GM23338 (cell line): ENCODE data around the gene PTCD3. TPM values are rescaled to one million over a fixed set of nuclear protein-coding genes. Genes with fewer than 3 reads are reported as not detected.

ENCODE experiments used
- ATAC-seq: fragments of 200-7000 bp; cut with Tn5 transposase; 3 replicates; pipeline ENCODE4 v1.9.1; 2020
- DNase-seq: peaks from one replicate; pipeline ENCODE4 v3.0.0-alpha.2; 2015; ENCODE audit warnings: low spot score
- H2AFZ ChIP-seq: fragments of 200-600 bp; sonication (generic); 2 replicates; pipeline ENCODE4 v1.8.0; 2016; ENCODE audit warnings: antibody characterized with exemption, mild to moderate bottlenecking, moderate library complexity
- H3F3A ChIP-seq: fragments of 200-600 bp; sonication (generic); replicated peaks from 2 replicates; pipeline ENCODE4 v1.8.0; 2017; ENCODE audit warnings: antibody characterized with exemption, mixed run types, low read depth
- H3K27ac ChIP-seq: fragments of 200-600 bp; sonication (generic); 2 replicates; pipeline ENCODE4 v1.6.1; 2016; ENCODE audit warnings: low read depth
- H3K27me3 ChIP-seq: fragments of 200-600 bp; sonication (generic); 2 replicates; pipeline ENCODE4 v1.8.0; 2016; ENCODE audit warnings: mild to moderate bottlenecking, mixed run types, moderate library complexity; ENCODE audit not compliant: insufficient read depth
- H3K36me3 ChIP-seq: fragments of 200-600 bp; sonication (generic); 2 replicates; pipeline ENCODE4 v1.8.0; 2016; ENCODE audit warnings: mild to moderate bottlenecking; ENCODE audit not compliant: insufficient read depth
- H3K4me1 ChIP-seq: fragments of 200-600 bp; sonication (generic); 2 replicates; pipeline ENCODE4 v1.8.0; 2016; ENCODE audit warnings: mild to moderate bottlenecking, moderate library complexity; ENCODE audit not compliant: insufficient read depth
- H3K4me2 ChIP-seq: fragments of 200-600 bp; sonication (generic); 2 replicates; pipeline ENCODE4 v1.7.1; 2017; ENCODE audit warnings: mixed run types
- H3K4me3 ChIP-seq: fragments of 200-600 bp; sonication (generic); 2 replicates; pipeline ENCODE4 v1.6.1; 2016; ENCODE audit warnings: mixed run types
- H3K79me2 ChIP-seq: fragments of 200-600 bp; sonication (generic); replicated peaks from 2 replicates; pipeline ENCODE4 v1.8.0; 2017; ENCODE audit warnings: mild to moderate bottlenecking; ENCODE audit not compliant: insufficient read depth
- H3K9me2 ChIP-seq: fragments of 200-600 bp; sonication (generic); 2 replicates; pipeline ENCODE4 v1.8.0; 2017; ENCODE audit not compliant: insufficient read depth
- H4K20me1 ChIP-seq: fragments of 200-600 bp; sonication (generic); replicated peaks from 2 replicates; pipeline ENCODE4 v1.8.0; 2017; ENCODE audit warnings: mild to moderate bottlenecking; ENCODE audit not compliant: insufficient read depth
- H3K27ac Mint-ChIP-seq: 2 replicates; pipeline ENCODE4 v1.8.0; 2020; ENCODE audit warnings: inconsistent platforms, mild to moderate bottlenecking, moderate library complexity, mixed read lengths
- H3K27me3 Mint-ChIP-seq: 3 replicates; pipeline ENCODE4 v1.8.0; 2022; ENCODE audit warnings: low read depth, mild to moderate bottlenecking, moderate library complexity, mixed read lengths, inconsistent platforms; ENCODE audit not compliant: insufficient read depth, poor library complexity
- H3K36me3 Mint-ChIP-seq: 3 replicates; pipeline ENCODE4 v1.8.0; 2021; ENCODE audit warnings: low read depth, mild to moderate bottlenecking, inconsistent platforms, moderate library complexity, mixed read lengths
- H3K4me1 Mint-ChIP-seq: 3 replicates; pipeline ENCODE4 v1.8.0; 2020; ENCODE audit warnings: mild to moderate bottlenecking, inconsistent platforms, mixed read lengths
- H3K4me3 Mint-ChIP-seq: 3 replicates; pipeline ENCODE4 v1.8.0; 2021; ENCODE audit warnings: moderate library complexity, mild to moderate bottlenecking, inconsistent platforms, mixed read lengths
- H3K9me3 Mint-ChIP-seq: 3 replicates; pipeline ENCODE4 v1.8.0; 2020; ENCODE audit warnings: moderate library complexity, mild to moderate bottlenecking, inconsistent platforms, mixed read lengths
- EZH2phosphoT487 ChIP-seq: fragments of 200-600 bp; sonication (generic); IDR thresholded peaks from one replicate; pipeline ENCODE4 v1.8.1; 2018; ENCODE audit warnings: antibody characterized with exemption; ENCODE audit not compliant: unreplicated experiment
- JUNB ChIP-seq: IDR thresholded peaks from one replicate; pipeline ENCODE4 v1.6.1; 2016; ENCODE audit warnings: antibody characterized with exemption; ENCODE audit not compliant: unreplicated experiment
- NANOG ChIP-seq: IDR thresholded peaks from 2 replicates; pipeline ENCODE4 v1.6.1; 2016; ENCODE audit warnings: antibody characterized with exemption, borderline replicate concordance
- STAT1 ChIP-seq: IDR thresholded peaks from one replicate; pipeline ENCODE4 v1.6.1; 2016; ENCODE audit warnings: antibody characterized with exemption; ENCODE audit not compliant: unreplicated experiment
- ZNF114 ChIP-seq: fragments of 250-450 bp; sonication (Bioruptor Pico); IDR thresholded peaks from 2 replicates; pipeline ENCODE4 v1.5.0; 2020; ENCODE audit warnings: mild to moderate bottlenecking, moderate library complexity
- ZNF331 ChIP-seq: fragments of 250-450 bp; sonication (Bioruptor Pico); IDR thresholded peaks from 2 replicates; pipeline ENCODE4 v1.5.0; 2020; ENCODE audit warnings: low read depth, mild to moderate bottlenecking, moderate library complexity
- polyA plus RNA-seq: library from polyadenylated mRNA; unstranded; fragments of >200 nt; fragmentation: Nextera tagmentation; extraction: Ambion mirVana; gene quantifications from 2 replicates; pipeline ENCODE4 v1.2.1, GENCODE V29; 2016
- total RNA-seq: library from RNA; depleted of rRNA; stranded (reverse); fragments of >200 nt; shearing (Covaris generic); gene quantifications from 2 replicates; pipeline ENCODE4 v1.2.3, GENCODE V29; 2014
- TF ChIP-seq, protein P1 (sequence below): IDR thresholded peaks from one replicate; pipeline ENCODE4 v1.6.1; 2018; ENCODE audit warnings: antibody characterized with exemption; ENCODE audit not compliant: unreplicated experiment
- TF ChIP-seq, protein P2 (sequence below): IDR thresholded peaks from 2 replicates; pipeline ENCODE4 v1.6.1; 2016; ENCODE audit warnings: antibody characterized with exemption
- TF ChIP-seq, protein P3 (sequence below), 2 experiments: fragments of 200-600 bp in 1 of 2; sonication (generic) in 1 of 2; conservative IDR thresholded peaks; 2 replicates each; pipeline versions ENCODE4 v1.5.1 to v1.6.1; 2016 to 2017; ENCODE audit warnings: antibody characterized with exemption in 2 of 2, low read depth in 2 of 2, mild to moderate bottlenecking in 2 of 2, moderate library complexity in 1 of 2

Gene PTCD3
- total and polyA plus RNA-seq, 2 experiments from 2014 or later: 140 to 223 TPM

GRCh38 chr2:86170449-86170848, 64.4 kb downstream of the PTCD3 start (continued):
- TF ChIP-seq, protein P1, sequence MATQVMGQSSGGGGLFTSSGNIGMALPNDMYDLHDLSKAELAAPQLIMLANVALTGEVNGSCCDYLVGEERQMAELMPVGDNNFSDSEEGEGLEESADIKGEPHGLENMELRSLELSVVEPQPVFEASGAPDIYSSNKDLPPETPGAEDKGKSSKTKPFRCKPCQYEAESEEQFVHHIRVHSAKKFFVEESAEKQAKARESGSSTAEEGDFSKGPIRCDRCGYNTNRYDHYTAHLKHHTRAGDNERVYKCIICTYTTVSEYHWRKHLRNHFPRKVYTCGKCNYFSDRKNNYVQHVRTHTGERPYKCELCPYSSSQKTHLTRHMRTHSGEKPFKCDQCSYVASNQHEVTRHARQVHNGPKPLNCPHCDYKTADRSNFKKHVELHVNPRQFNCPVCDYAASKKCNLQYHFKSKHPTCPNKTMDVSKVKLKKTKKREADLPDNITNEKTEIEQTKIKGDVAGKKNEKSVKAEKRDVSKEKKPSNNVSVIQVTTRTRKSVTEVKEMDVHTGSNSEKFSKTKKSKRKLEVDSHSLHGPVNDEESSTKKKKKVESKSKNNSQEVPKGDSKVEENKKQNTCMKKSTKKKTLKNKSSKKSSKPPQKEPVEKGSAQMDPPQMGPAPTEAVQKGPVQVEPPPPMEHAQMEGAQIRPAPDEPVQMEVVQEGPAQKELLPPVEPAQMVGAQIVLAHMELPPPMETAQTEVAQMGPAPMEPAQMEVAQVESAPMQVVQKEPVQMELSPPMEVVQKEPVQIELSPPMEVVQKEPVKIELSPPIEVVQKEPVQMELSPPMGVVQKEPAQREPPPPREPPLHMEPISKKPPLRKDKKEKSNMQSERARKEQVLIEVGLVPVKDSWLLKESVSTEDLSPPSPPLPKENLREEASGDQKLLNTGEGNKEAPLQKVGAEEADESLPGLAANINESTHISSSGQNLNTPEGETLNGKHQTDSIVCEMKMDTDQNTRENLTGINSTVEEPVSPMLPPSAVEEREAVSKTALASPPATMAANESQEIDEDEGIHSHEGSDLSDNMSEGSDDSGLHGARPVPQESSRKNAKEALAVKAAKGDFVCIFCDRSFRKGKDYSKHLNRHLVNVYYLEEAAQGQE: no peak
- TF ChIP-seq, protein P2, sequence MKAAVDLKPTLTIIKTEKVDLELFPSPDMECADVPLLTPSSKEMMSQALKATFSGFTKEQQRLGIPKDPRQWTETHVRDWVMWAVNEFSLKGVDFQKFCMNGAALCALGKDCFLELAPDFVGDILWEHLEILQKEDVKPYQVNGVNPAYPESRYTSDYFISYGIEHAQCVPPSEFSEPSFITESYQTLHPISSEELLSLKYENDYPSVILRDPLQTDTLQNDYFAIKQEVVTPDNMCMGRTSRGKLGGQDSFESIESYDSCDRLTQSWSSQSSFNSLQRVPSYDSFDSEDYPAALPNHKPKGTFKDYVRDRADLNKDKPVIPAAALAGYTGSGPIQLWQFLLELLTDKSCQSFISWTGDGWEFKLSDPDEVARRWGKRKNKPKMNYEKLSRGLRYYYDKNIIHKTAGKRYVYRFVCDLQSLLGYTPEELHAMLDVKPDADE: no peak
- TF ChIP-seq STAT1 (no peak), JUNB (no peak), EZH2phosphoT487 (no peak)
- TF ChIP-seq, protein P3, sequence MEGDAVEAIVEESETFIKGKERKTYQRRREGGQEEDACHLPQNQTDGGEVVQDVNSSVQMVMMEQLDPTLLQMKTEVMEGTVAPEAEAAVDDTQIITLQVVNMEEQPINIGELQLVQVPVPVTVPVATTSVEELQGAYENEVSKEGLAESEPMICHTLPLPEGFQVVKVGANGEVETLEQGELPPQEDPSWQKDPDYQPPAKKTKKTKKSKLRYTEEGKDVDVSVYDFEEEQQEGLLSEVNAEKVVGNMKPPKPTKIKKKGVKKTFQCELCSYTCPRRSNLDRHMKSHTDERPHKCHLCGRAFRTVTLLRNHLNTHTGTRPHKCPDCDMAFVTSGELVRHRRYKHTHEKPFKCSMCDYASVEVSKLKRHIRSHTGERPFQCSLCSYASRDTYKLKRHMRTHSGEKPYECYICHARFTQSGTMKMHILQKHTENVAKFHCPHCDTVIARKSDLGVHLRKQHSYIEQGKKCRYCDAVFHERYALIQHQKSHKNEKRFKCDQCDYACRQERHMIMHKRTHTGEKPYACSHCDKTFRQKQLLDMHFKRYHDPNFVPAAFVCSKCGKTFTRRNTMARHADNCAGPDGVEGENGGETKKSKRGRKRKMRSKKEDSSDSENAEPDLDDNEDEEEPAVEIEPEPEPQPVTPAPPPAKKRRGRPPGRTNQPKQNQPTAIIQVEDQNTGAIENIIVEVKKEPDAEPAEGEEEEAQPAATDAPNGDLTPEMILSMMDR (conservative IDR thresholded peaks at IDR 0.05; ENCODE audit: low read depth in 2 of 2): no peak

- DNase-seq (no peak), ATAC-seq (no peak)
- Mint-ChIP-seq H3K9me3 (no peaks in the 10 kb centered on the region), H3K27me3 (no peaks in the 10 kb centered on the region), H3K4me1 (no peaks in the 10 kb centered on the region), H3K36me3 (peaks cover 57% of the 10 kb centered on the region), H3K4me3 (no peak overlapping the region), H3K27ac (no peak overlapping the region)
- Histone ChIP-seq H3F3A (no peaks in the 10 kb centered on the region), H3K4me1 (no peaks in the 10 kb centered on the region), H3K27ac (no peak overlapping the region), H3K27me3 (no peaks in the 10 kb centered on the region), H4K20me1 (peaks cover 14% of the 10 kb centered on the region), H3K79me2 (peaks cover 10% of the 10 kb centered on the region; the same call in 1 of the 2 replicates), H3K36me3 (peaks cover 40% of the 10 kb centered on the region), H2AFZ (no peak overlapping the region), H3K9me2 (no peaks in the 10 kb centered on the region), H3K4me3 (no peak overlapping the region), H3K4me2 (no peak overlapping the region)
- TF ChIP-seq NANOG (no peak), JUNB (no peak), ZNF114 (CRISPR knock-in tag) (no peak), STAT1 (no peak), ZNF331 (CRISPR knock-in tag) (no peak)
- TF ChIP-seq, protein P3 (conservative IDR thresholded peaks at IDR 0.05; ENCODE audit: low read depth in 2 of 2): no peak
Observed at GRCh38 chr2:86171295-86171694, 65.3 kb downstream of the PTCD3 start.
